ENCODE results near the gene LRCH1. TPM values are rescaled to one million over a fixed set of nuclear protein-coding genes. Genes with fewer than 3 reads are reported as not detected.

The LRCH1 gene
- total and polyA plus RNA-seq, 2 of the 13 experiments (the other 11 are each of a cell fraction or from before 2014, with no cell fraction given): 4.1 to 12.6 TPM

DNA sequence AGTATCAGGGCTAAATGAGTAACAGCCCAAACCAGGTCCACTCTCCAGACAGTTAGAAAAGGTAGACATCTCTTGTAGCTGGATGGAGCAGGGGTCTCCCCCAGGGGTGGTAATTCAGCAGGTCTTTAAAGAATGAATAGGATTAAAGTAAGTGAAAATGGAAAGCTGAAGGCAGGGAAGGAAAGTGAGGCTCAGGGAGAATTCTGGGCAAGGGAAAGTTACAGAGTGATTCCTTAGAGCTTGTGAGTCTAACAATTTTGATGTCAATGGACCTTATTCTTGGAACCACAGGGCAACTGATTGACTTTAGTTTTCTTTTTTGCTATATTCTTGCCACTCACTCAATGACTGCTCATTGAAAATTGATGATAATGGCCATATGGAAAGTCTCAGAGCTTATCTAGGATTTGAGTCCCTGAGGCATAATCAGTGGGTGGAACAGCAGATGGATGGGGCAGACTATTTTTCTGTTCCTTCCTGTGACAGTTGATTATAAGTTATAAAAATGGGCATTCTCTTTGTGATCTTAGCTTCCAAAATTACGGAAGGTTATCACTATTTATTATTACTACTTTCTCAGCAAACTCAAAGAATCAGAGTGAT is 76.9 kb downstream of the LRCH1 start (continued):
- TF ChIP-seq ZFP90 (CRISPR knock-in tag; IDR thresholded peaks at IDR 0.05; ENCODE audit: borderline replicate concordance): no peak

DNA sequence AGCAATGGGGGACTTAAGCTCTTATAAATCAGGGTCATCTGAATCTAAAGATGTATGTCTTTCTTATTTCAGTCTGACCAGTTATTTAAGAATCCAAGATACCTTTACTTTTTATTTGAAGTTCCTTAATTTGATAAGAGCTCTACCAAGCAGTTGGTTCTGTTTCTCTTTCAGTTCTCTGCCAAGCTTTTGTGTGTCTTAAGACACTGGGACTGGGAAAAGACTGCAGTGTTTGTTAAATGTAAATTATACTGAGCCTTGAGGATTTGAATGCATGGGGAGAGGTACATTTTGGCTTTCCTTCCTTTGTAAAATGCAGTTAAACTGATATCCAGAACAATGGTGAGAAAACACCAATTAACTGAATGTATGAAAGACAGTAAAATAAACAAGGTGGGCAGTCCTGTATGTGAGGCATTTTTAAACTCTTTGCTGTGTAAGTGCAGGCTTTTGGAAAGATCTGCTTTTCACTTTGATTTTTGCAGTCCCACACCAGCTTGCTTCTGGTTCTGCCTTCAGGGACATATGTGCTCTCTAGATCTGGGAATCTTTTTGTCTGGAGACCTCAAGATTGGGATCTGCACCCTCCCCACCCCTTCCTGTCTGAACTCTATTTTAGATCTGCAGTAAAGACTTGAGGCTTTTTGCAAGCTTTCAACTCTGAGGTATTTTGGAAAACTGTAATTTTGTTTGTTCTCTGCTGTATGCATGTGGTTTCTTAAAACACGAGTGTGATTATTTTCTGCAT is 77.6 kb downstream of the LRCH1 start:
- intact Hi-C loops (cut with micrococcal nuclease; ENCODE audit: unreplicated experiment): loop anchor here (1.0 kb wide), 1 partner anchor 11 kb away; no protein-coding TSS in a partner anchor
- ATAC-seq: no peak
- no peaks in the 10 kb centered on the region for H3K9me3 ChIP-seq (ENCODE audit: low read length)
- CTCF ChIA-PET (ENCODE audit: low intra/inter-chr PET ratio, low total read pairs): no interaction called here
- peaks cover 50% of the 10 kb centered on the region for H3K79me2 ChIP-seq (ENCODE audit: insufficient read depth, low read length)
- no peak for FAIRE-seq
- H3K4me2 ChIP-seq (ENCODE audit: low read depth, low read length): no peak overlapping the region
- DNase-seq (ENCODE audit: low spot score): no peak
- 90% methylated on average over 1 of the region's 1 CpG for WGBS (ENCODE audit: low lambda C conversion rate)
- POLR2A ChIA-PET: no interaction called here
- H4K20me1 ChIP-seq (ENCODE audit: insufficient read depth, low read length): no peaks in the 10 kb centered on the region
- H2AFZ ChIP-seq (ENCODE audit: low read length): no peak overlapping the region
- H3K27ac ChIP-seq (ENCODE audit: extremely low read length, insufficient read depth, low read length): no peak overlapping the region
- no peak overlapping the region for H3K4me3 ChIP-seq (replicated peaks in 1 of 3; ENCODE audit: insufficient read depth in 1 of 3, low read depth in 2 of 3, low read length in 3 of 3)
- no peaks in the 10 kb centered on the region; a peak in 1 of 5 replicates for H3K36me3 ChIP-seq (replicated peaks in 1 of 2; ENCODE audit: control insufficient read depth in 1 of 2, insufficient read depth in 2 of 2, low read length in 2 of 2)
- H3K9ac ChIP-seq (ENCODE audit: insufficient read depth, low read depth, low read length): no peak overlapping the region
- peaks cover 32% of the 10 kb centered on the region for H3K4me1 ChIP-seq (ENCODE audit: insufficient read depth, low read length)
- BruUV-seq (replicated peaks): no TSS peak
- in situ Hi-C loops (cut with HindIII; ENCODE audit: extremely low pct_ligation_motif_present, low pct_unique_long_range_greater_than_20kb): no loop called here
- H3K27me3 ChIP-seq (ENCODE audit: control insufficient read depth in 1 of 2, insufficient read depth in 2 of 2, low read length in 2 of 2): no peaks in the 10 kb centered on the region
- TF ChIP-seq PCBP1 (IDR thresholded peaks at IDR 0.05; ENCODE audit: borderline replicate concordance, low read depth, low read length) (no peak), ZNF720 (CRISPR knock-in tag; IDR thresholded peaks at IDR 0.05) (no peak), ZMAT3 (CRISPR knock-in tag; conservative IDR thresholded peaks at IDR 0.05) (no peak), ZIK1 (CRISPR knock-in tag; IDR thresholded peaks at IDR 0.05; ENCODE audit: borderline replicate concordance, low read depth) (no peak), IKZF4 (CRISPR knock-in tag; IDR thresholded peaks at IDR 0.05; ENCODE audit: borderline replicate concordance, low read depth, not compliant biosample characterization) (no peak), RNF2 (conservative IDR thresholded peaks at IDR 0.05; ENCODE audit: low read depth) (no peak), ZNF790 (CRISPR knock-in tag; IDR thresholded peaks at IDR 0.05; ENCODE audit: borderline replicate concordance) (no peak), ZNF230 (CRISPR knock-in tag; IDR thresholded peaks at IDR 0.05) (no peak), NRL (CRISPR knock-in tag; IDR thresholded peaks at IDR 0.05; ENCODE audit: borderline replicate concordance) (no peak)
- TF ChIP-seq, protein P1, sequence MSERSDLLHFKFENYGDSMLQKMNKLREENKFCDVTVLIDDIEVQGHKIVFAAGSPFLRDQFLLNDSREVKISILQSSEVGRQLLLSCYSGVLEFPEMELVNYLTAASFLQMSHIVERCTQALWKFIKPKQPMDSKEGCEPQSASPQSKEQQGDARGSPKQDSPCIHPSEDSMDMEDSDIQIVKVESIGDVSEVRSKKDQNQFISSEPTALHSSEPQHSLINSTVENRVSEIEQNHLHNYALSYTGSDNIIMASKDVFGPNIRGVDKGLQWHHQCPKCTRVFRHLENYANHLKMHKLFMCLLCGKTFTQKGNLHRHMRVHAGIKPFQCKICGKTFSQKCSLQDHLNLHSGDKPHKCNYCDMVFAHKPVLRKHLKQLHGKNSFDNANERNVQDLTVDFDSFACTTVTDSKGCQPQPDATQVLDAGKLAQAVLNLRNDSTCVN (CRISPR knock-in tag; IDR thresholded peaks at IDR 0.05; ENCODE audit: borderline replicate concordance): no peak
- TF ChIP-seq, protein P2, sequence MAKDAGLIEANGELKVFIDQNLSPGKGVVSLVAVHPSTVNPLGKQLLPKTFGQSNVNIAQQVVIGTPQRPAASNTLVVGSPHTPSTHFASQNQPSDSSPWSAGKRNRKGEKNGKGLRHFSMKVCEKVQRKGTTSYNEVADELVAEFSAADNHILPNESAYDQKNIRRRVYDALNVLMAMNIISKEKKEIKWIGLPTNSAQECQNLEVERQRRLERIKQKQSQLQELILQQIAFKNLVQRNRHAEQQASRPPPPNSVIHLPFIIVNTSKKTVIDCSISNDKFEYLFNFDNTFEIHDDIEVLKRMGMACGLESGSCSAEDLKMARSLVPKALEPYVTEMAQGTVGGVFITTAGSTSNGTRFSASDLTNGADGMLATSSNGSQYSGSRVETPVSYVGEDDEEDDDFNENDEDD (CRISPR knock-in tag; IDR thresholded peaks at IDR 0.05; ENCODE audit: borderline replicate concordance): no peak
- TF ChIP-seq, protein P3, sequence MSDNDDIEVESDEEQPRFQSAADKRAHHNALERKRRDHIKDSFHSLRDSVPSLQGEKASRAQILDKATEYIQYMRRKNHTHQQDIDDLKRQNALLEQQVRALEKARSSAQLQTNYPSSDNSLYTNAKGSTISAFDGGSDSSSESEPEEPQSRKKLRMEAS (IDR thresholded peaks at IDR 0.05): no peak
- TF ChIP-seq, protein P4, sequence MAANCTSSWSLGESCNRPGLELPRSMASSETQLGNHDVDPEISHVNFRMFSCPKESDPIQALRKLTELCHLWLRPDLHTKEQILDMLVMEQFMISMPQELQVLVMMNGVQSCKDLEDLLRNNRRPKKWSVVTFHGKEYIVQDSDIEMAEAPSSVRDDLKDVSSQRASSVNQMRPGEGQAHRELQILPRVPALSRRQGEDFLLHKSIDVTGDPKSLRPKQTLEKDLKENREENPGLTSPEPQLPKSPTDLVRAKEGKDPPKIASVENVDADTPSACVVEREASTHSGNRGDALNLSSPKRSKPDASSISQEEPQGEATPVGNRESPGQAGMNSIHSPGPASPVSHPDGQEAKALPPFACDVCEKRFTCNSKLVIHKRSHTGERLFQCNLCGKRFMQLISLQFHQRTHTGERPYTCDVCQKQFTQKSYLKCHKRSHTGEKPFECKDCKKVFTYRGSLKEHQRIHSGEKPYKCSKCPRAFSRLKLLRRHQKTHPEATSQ (CRISPR knock-in tag; IDR thresholded peaks at IDR 0.05; ENCODE audit: borderline replicate concordance): no peak

Data from HepG2 (cell line).